Keratinocyte (primary cell): ENCODE measurements around the gene RNASE13.
A peak's percentile ranks its signal among the peaks of the same experiment; 100 is the strongest.

Source experiments
- EZH2 ChIP-seq: IDR thresholded peaks from one replicate; pipeline ENCODE4 v1.6.1; 2012; ENCODE audit warnings: inconsistent platforms, mild to moderate bottlenecking, low read length, moderate library complexity
- TF ChIP-seq, protein P1 (sequence below), 3 experiments: IDR thresholded peaks in 1 of 3; conservative IDR thresholded peaks in 1 of 3; optimal IDR thresholded peaks in 1 of 3; 2 replicates in 2 of 3; 3 replicates in 1 of 3; pipeline versions ENCODE3 to v1.5.1; 2011; ENCODE audit warnings: low read length in 3 of 3, mild to moderate bottlenecking in 3 of 3, moderate library complexity in 2 of 3, control low read depth in 1 of 3, inconsistent platforms in 1 of 3; ENCODE audit not compliant: insufficient read depth in 2 of 3; ENCODE audit errors: extremely low read depth in 1 of 3

DNA sequence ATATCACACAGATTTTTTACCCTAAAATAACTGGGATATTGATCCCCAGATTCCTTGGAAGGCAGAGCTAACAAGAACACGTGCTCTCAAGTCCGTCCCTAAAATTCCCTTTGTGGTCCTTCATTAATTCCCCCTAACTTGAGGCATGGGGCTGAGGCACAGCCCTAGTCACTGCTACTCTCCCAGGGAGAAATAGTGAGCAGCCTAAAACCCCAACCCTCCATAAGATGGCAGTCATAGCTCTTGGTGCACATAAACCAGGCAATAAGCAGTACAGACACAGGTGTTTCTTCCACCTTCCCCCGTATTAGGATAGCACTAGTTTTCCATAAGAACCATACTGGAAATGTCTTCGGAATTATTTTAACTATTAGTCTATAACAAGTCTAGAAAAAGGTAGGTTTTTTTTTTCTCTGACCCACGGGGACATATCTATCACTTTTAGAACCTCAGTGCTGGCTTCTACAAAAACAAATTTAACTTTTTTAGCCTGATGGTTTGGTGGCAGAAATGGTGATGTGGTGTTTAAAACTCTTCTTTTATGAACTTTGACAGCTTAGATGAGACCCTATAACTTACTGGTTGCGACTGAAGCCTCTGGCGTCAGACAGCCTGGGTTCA is 32.4 kb upstream of the RNASE13 start:
- TF ChIP-seq, protein P1, sequence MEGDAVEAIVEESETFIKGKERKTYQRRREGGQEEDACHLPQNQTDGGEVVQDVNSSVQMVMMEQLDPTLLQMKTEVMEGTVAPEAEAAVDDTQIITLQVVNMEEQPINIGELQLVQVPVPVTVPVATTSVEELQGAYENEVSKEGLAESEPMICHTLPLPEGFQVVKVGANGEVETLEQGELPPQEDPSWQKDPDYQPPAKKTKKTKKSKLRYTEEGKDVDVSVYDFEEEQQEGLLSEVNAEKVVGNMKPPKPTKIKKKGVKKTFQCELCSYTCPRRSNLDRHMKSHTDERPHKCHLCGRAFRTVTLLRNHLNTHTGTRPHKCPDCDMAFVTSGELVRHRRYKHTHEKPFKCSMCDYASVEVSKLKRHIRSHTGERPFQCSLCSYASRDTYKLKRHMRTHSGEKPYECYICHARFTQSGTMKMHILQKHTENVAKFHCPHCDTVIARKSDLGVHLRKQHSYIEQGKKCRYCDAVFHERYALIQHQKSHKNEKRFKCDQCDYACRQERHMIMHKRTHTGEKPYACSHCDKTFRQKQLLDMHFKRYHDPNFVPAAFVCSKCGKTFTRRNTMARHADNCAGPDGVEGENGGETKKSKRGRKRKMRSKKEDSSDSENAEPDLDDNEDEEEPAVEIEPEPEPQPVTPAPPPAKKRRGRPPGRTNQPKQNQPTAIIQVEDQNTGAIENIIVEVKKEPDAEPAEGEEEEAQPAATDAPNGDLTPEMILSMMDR (optimal IDR thresholded peaks at IDR 0.05 in 1 of 3, IDR thresholded peaks at IDR 0.05 in 1 of 3, conservative IDR thresholded peaks at IDR 0.05 in 1 of 3; ENCODE audit: extremely low read depth in 1 of 3, insufficient read depth in 2 of 3, low read length in 3 of 3), result peak; percentile 50 to 82 (median 51)
- TF ChIP-seq EZH2, result no peak
